WTC11 (cell line): Measurements from ENCODE around the gene HHIPL1. TPM values are rescaled to one million over a fixed set of nuclear protein-coding genes. Genes with fewer than 3 reads are reported as not detected.
A peak's percentile ranks its signal among the peaks of the same experiment; 100 is the strongest.

Source experiments
- ATAC-seq: fragments of 200-7000 bp; cut with Tn5 transposase; 2 replicates; pipeline ENCODE4 v1.10.0; 2021; ENCODE audit warnings: mild to moderate bottlenecking, moderate library complexity
- CTCF ChIA-PET: fragments of 300-600 bp; sonication (Branson Sonifier 250); formaldehyde crosslinking; loops from one replicate; lab custom pipeline; 2021; ENCODE audit warnings: antibody characterized with exemption; lab: Charles Lee
- POLR2A ChIA-PET: fragments of 350-600 bp; sonication (Branson Sonifier 250); formaldehyde crosslinking; loops from one replicate; lab custom pipeline; 2021; ENCODE audit warnings: antibody characterized with exemption; lab: Charles Lee
- DNase-seq: peaks from one replicate; pipeline ENCODE4 v3.0.0; 2021; ENCODE audit warnings: low spot score
- H3K27ac Mint-ChIP-seq: 2 replicates; pipeline ENCODE4 v1.8.0; 2021; ENCODE audit warnings: mixed read lengths
- H3K27me3 Mint-ChIP-seq: 2 replicates; pipeline ENCODE4 v1.8.0; 2021; ENCODE audit warnings: low read depth, mild to moderate bottlenecking, moderate library complexity, mixed read lengths
- H3K36me3 Mint-ChIP-seq: 2 replicates; pipeline ENCODE4 v1.8.0; 2021; ENCODE audit warnings: mixed read lengths
- H3K4me1 Mint-ChIP-seq: 2 replicates; pipeline ENCODE4 v1.8.0; 2022; ENCODE audit warnings: mixed read lengths
- H3K4me3 Mint-ChIP-seq: 2 replicates; pipeline ENCODE4 v1.8.0; 2021; ENCODE audit warnings: mild to moderate bottlenecking, moderate library complexity, mixed read lengths
- H3K9me3 Mint-ChIP-seq: 2 replicates; pipeline ENCODE4 v1.8.0; 2021; ENCODE audit warnings: mixed read lengths
- CREM ChIP-seq: sonication (generic); formaldehyde crosslinking; IDR thresholded peaks from 2 replicates; pipeline ENCODE4 v1.8.1; 2022; ENCODE audit warnings: mild to moderate bottlenecking, missing genetic modification reagents, moderate library complexity
- EMX1 ChIP-seq: fragments of 250-450 bp; sonication (Bioruptor Pico); IDR thresholded peaks from 2 replicates; pipeline ENCODE4 v1.8.0; 2021; ENCODE audit warnings: mild to moderate bottlenecking
- FOXP1 ChIP-seq: sonication (generic); formaldehyde crosslinking; IDR thresholded peaks from 2 replicates; pipeline ENCODE4 v1.8.0; 2022; ENCODE audit warnings: missing genetic modification reagents, mild to moderate bottlenecking, moderate library complexity, borderline replicate concordance
- GRHL2 ChIP-seq: fragments of 250-450 bp; sonication (Bioruptor Pico); IDR thresholded peaks from 2 replicates; pipeline ENCODE4 v1.8.0; 2022; ENCODE audit warnings: mild to moderate bottlenecking, moderate library complexity; ENCODE audit not compliant: insufficient replicate concordance, severe bottlenecking
- MYBL2 ChIP-seq: sonication (generic); formaldehyde crosslinking; IDR thresholded peaks from 2 replicates; pipeline ENCODE4 v1.8.1; 2023; ENCODE audit warnings: mild to moderate bottlenecking, moderate library complexity, missing genetic modification reagents
- NR1H2 ChIP-seq: sonication (generic); formaldehyde crosslinking; IDR thresholded peaks from 2 replicates; pipeline ENCODE4 v1.9.0; 2021; ENCODE audit warnings: mild to moderate bottlenecking, moderate library complexity, missing genetic modification reagents
- NR2C2 ChIP-seq: sonication (generic); formaldehyde crosslinking; IDR thresholded peaks from 2 replicates; pipeline ENCODE4 v1.8.0; 2022; ENCODE audit warnings: mild to moderate bottlenecking, missing genetic modification reagents
- NR3C1 ChIP-seq: sonication (generic); formaldehyde crosslinking; conservative IDR thresholded peaks from 2 replicates; pipeline ENCODE4 v1.8.1; 2023; ENCODE audit warnings: low read depth, mild to moderate bottlenecking, missing genetic modification reagents
- PRRX2 ChIP-seq: fragments of 250-450 bp; sonication (Bioruptor Pico); IDR thresholded peaks from 2 replicates; pipeline ENCODE4 v1.8.0; 2021; ENCODE audit warnings: mild to moderate bottlenecking
- RORB ChIP-seq: fragments of 250-450 bp; sonication (Bioruptor Pico); IDR thresholded peaks from 2 replicates; pipeline ENCODE4 v1.9.0; 2021; ENCODE audit warnings: mild to moderate bottlenecking
- SOX15 ChIP-seq: fragments of 250-450 bp; sonication (Bioruptor Pico); IDR thresholded peaks from 2 replicates; pipeline ENCODE4 v1.9.0; 2021; ENCODE audit warnings: mild to moderate bottlenecking
- SP1 ChIP-seq: sonication (generic); formaldehyde crosslinking; conservative IDR thresholded peaks from 2 replicates; pipeline ENCODE4 v1.8.1; 2022; ENCODE audit warnings: missing genetic modification reagents
- TEAD1 ChIP-seq: sonication (generic); formaldehyde crosslinking; IDR thresholded peaks from 2 replicates; pipeline ENCODE4 v1.8.0; 2022; ENCODE audit warnings: mild to moderate bottlenecking, missing genetic modification reagents
- TP53 ChIP-seq: sonication (generic); formaldehyde crosslinking; IDR thresholded peaks from 2 replicates; pipeline ENCODE4 v1.8.1; 2023; ENCODE audit warnings: mild to moderate bottlenecking, missing genetic modification reagents
- ZNF138 ChIP-seq: sonication (generic); formaldehyde crosslinking; conservative IDR thresholded peaks from 2 replicates; pipeline ENCODE4 v1.8.1; 2022; ENCODE audit warnings: mild to moderate bottlenecking, moderate library complexity, missing genetic modification reagents
- ZNF317 ChIP-seq: sonication (generic); formaldehyde crosslinking; IDR thresholded peaks from 2 replicates; pipeline ENCODE4 v1.8.1; 2023; ENCODE audit warnings: low read depth, mild to moderate bottlenecking, moderate library complexity, missing genetic modification reagents, borderline replicate concordance
- ZNF423 ChIP-seq: fragments of 250-450 bp; sonication (Bioruptor Pico); IDR thresholded peaks from 2 replicates; pipeline ENCODE4 v2.1.2; 2022; ENCODE audit warnings: mild to moderate bottlenecking, moderate library complexity
- ZNF671 ChIP-seq: fragments of 250-450 bp; sonication (Bioruptor Pico); IDR thresholded peaks from 2 replicates; pipeline ENCODE4 v1.8.0; 2021; ENCODE audit warnings: mild to moderate bottlenecking
- total RNA-seq: library from RNA; stranded (reverse); gene quantifications from 3 replicates; pipeline ENCODE4 v1.2.3, GENCODE V29; 2021
- TF ChIP-seq, protein P1 (sequence below): sonication (generic); formaldehyde crosslinking; IDR thresholded peaks from 2 replicates; pipeline ENCODE4 v1.8.0; 2022; ENCODE audit warnings: missing genetic modification reagents
- TF ChIP-seq, protein P2 (sequence below): sonication (generic); formaldehyde crosslinking; IDR thresholded peaks from 2 replicates; pipeline ENCODE4 v1.8.1; 2022; ENCODE audit warnings: mild to moderate bottlenecking, moderate library complexity, missing genetic modification reagents
- TF ChIP-seq, protein P3 (sequence below): sonication (generic); formaldehyde crosslinking; IDR thresholded peaks from 2 replicates; pipeline ENCODE4 v1.8.0; 2023; ENCODE audit warnings: missing genetic modification reagents
- TF ChIP-seq, protein P4 (sequence below): sonication (generic); formaldehyde crosslinking; IDR thresholded peaks from 2 replicates; pipeline ENCODE4 v1.8.1; 2023; ENCODE audit warnings: mild to moderate bottlenecking, moderate library complexity, missing genetic modification reagents

The HHIPL1 gene
- total RNA-seq, 1 experiment from 2014 or later, result 1.5 TPM

DNA sequence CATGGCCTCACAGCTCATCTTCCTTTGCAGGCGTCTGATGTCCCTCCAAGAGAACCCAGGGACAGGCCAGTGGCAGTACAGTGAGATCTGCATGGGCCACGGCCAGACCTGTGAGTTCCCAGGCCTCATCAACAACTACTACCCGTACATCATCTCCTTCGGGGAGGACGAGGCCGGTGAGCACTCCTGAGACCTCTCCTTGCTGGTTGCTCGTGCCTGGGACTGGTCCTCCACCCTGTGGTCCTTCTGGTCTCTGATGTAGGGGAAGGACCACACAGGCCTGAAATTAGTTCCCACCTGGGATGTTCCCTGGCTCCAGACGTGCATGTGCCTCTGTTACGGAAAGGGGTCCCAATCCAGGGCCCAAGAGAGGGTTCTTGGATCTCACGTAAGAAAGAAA, 17.9 kb downstream of the HHIPL1 start:
- ChIA-PET POLR2A (no interaction called here), CTCF (no interaction called here)
- peaks cover 45% of the 10 kb centered on the region for H3K4me1 Mint-ChIP-seq
- no peaks in the 10 kb centered on the region for H3K36me3 Mint-ChIP-seq
- H3K27ac Mint-ChIP-seq, result no peak overlapping the region
- DNase-seq, result no peak
- H3K27me3 Mint-ChIP-seq, result peaks cover 36% of the 10 kb centered on the region
- TF ChIP-seq RORB (CRISPR knock-in tag) (no peak), FOXP1 (CRISPR knock-in tag) (no peak), NR2C2 (CRISPR knock-in tag) (no peak), ZNF317 (CRISPR knock-in tag) (no peak), NR1H2 (CRISPR knock-in tag) (no peak), NR3C1 (CRISPR knock-in tag) (no peak)
- ATAC-seq, result no peak
- no peaks in the 10 kb centered on the region for H3K9me3 Mint-ChIP-seq
- no peak overlapping the region for H3K4me3 Mint-ChIP-seq

DNA sequence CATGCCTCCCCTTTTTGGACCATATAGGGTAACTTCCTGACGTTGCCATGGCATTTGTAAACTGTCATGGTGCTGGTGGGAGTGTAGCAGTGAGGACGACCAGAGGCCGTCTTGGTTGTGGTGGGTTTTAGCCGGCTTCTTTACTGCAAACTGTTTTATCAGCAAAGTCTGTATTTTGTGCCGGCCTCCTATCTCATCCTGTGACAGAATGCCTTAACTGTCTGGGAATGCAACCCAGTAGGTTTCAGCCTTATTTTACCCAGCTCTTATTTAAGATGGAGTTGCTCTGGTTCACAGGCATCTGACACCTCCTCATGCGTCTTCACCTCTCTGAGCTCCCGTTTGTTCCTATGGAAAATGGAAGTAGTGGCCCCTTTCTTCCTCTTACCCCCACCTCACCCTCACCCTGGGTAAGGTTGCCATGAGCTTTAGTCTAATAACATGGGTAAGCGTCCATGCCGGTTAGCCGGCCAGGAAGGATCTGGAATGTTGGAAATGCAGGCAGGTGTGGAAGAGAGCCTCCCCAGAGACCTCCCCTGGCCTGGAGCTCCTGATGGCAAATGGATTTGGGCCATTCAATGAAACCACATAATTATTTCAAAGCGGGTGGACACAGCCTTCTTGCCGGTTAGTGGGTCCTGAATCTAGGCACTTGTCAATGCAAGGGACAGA, 18.6 kb downstream of the HHIPL1 start:
- Mint-ChIP-seq H3K27ac (no peak overlapping the region), H3K4me1 (peaks cover 45% of the 10 kb centered on the region), H3K4me3 (no peak overlapping the region; the same call in 1 of the 2 replicates), H3K27me3 (peaks cover 29% of the 10 kb centered on the region), H3K36me3 (no peaks in the 10 kb centered on the region), H3K9me3 (no peaks in the 10 kb centered on the region)
- POLR2A ChIA-PET, result interaction anchor here (0.5 kb wide), 1 partner anchor 44 kb away, joined by 3 read pairs; no protein-coding TSS in a partner anchor
- DNase-seq (no peak), ATAC-seq (peak; percentile 2)
- TF ChIP-seq, protein P1, sequence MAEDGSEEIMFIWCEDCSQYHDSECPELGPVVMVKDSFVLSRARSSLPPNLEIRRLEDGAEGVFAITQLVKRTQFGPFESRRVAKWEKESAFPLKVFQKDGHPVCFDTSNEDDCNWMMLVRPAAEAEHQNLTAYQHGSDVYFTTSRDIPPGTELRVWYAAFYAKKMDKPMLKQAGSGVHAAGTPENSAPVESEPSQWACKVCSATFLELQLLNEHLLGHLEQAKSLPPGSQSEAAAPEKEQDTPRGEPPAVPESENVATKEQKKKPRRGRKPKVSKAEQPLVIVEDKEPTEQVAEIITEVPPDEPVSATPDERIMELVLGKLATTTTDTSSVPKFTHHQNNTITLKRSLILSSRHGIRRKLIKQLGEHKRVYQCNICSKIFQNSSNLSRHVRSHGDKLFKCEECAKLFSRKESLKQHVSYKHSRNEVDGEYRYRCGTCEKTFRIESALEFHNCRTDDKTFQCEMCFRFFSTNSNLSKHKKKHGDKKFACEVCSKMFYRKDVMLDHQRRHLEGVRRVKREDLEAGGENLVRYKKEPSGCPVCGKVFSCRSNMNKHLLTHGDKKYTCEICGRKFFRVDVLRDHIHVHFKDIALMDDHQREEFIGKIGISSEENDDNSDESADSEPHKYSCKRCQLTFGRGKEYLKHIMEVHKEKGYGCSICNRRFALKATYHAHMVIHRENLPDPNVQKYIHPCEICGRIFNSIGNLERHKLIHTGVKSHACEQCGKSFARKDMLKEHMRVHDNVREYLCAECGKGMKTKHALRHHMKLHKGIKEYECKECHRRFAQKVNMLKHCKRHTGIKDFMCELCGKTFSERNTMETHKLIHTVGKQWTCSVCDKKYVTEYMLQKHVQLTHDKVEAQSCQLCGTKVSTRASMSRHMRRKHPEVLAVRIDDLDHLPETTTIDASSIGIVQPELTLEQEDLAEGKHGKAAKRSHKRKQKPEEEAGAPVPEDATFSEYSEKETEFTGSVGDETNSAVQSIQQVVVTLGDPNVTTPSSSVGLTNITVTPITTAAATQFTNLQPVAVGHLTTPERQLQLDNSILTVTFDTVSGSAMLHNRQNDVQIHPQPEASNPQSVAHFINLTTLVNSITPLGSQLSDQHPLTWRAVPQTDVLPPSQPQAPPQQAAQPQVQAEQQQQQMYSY (CRISPR knock-in tag), result peak; percentile 90
- no peak for TF ChIP-seq CREM (CRISPR knock-in tag)
- no peak for TF ChIP-seq PRRX2
- 0 out of 2 replicates have a peak, but pooled peaks have one; percentile 1 for TF ChIP-seq TEAD1 (CRISPR knock-in tag)
- TF ChIP-seq GRHL2 (CRISPR knock-in tag), result no peak
- TF ChIP-seq NR3C1 (CRISPR knock-in tag), result no peak
- TF ChIP-seq EMX1 (CRISPR knock-in tag), result no peak
- TF ChIP-seq, protein P2, sequence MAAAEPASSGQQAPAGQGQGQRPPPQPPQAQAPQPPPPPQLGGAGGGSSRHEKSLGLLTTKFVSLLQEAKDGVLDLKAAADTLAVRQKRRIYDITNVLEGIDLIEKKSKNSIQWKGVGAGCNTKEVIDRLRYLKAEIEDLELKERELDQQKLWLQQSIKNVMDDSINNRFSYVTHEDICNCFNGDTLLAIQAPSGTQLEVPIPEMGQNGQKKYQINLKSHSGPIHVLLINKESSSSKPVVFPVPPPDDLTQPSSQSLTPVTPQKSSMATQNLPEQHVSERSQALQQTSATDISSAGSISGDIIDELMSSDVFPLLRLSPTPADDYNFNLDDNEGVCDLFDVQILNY (CRISPR knock-in tag), result no peak
- no peak for TF ChIP-seq SOX15 (CRISPR knock-in tag)
- TF ChIP-seq ZNF138, result no peak
- CTCF ChIA-PET, result interaction anchor here (0.9 to 2.3 kb wide), 4 partner anchors 9 to 24 kb away, joined by 3 to 11 read pairs (median 6); partner anchors contain the start of gene CYP46A1

DNA sequence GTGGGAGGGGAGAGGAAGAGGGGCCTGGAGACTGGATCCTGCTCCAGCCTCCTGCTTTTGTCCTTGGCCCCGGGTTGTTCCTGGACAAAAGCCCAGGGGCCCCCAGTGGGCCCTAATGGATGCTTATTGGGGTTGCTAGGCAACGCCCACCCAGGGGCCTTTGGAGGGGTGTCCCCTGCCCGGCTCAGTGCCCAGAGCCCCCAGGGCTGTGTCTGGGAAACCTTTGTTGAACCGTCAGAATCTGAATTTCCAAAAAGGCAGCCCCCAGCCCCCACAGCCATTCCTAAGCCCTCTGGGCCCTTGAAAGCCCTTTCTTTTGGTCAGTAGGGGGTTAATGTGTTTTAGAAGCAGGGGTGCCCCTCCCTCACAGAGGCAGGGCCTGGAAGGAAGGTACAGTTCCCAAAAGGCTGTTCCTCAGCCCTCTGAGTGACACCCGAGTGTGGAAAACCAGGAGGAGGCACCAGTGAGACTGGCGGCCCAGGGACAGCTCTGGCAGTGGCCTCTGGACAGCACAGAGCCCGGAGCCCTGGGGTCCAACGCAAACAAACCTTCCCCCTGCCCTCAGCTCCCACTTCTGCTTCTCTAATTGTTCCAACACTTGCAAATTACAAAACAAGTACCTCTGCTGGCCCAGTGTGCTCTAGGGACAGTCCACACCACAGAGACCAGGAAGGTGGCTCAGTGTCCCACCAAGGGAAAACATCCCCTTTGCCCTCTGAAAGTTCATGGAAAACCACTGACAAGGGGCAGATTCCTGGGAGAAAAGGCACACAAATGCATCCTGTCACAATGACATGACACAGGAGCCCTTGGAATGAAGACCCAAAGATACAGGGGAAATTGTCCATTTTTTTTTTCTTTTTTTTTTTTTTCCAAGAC, 19.4 kb downstream of the HHIPL1 start:
- CTCF ChIA-PET, result interaction anchor here (0.6 to 2.3 kb wide), 8 partner anchors 9 to 127 kb away, joined by 3 to 11 read pairs (median 3); partner anchors contain the start of gene CYP46A1
- Mint-ChIP-seq H3K36me3 (no peaks in the 10 kb centered on the region), H3K4me1 (peaks cover 45% of the 10 kb centered on the region), H3K9me3 (no peaks in the 10 kb centered on the region), H3K27ac (peak overlapping the region; percentile 26)
- DNase-seq, result peak; percentile 70
- TF ChIP-seq EMX1 (CRISPR knock-in tag), result no peak
- 0 out of 2 replicates have a peak, but pooled peaks have one; percentile 32 for TF ChIP-seq SP1
- TF ChIP-seq, protein P3, sequence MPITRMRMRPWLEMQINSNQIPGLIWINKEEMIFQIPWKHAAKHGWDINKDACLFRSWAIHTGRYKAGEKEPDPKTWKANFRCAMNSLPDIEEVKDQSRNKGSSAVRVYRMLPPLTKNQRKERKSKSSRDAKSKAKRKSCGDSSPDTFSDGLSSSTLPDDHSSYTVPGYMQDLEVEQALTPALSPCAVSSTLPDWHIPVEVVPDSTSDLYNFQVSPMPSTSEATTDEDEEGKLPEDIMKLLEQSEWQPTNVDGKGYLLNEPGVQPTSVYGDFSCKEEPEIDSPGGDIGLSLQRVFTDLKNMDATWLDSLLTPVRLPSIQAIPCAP, result no peak
- peak; percentile 49; the same call in 1 of the 2 replicates for TF ChIP-seq CREM (CRISPR knock-in tag)
- no peak for TF ChIP-seq PRRX2
- peak; percentile 60 for TF ChIP-seq ZNF423 (CRISPR knock-in tag)
- TF ChIP-seq TP53 (CRISPR knock-in tag), result no peak
- no peak for TF ChIP-seq ZNF671 (CRISPR knock-in tag)
- TF ChIP-seq MYBL2 (CRISPR knock-in tag), result no peak
- TF ChIP-seq, protein P4, sequence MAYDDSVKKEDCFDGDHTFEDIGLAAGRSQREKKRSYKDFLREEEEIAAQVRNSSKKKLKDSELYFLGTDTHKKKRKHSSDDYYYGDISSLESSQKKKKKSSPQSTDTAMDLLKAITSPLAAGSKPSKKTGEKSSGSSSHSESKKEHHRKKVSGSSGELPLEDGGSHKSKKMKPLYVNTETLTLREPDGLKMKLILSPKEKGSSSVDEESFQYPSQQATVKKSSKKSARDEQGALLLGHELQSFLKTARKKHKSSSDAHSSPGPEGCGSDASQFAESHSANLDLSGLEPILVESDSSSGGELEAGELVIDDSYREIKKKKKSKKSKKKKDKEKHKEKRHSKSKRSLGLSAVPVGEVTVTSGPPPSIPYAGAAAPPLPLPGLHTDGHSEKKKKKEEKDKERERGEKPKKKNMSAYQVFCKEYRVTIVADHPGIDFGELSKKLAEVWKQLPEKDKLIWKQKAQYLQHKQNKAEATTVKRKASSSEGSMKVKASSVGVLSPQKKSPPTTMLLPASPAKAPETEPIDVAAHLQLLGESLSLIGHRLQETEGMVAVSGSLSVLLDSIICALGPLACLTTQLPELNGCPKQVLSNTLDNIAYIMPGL (CRISPR knock-in tag), result 0 out of 2 replicates have a peak, but pooled peaks have one; percentile 23
- TF ChIP-seq, all 79 proteins: peak for 4
- Mint-ChIP-seq H3K27me3 (peaks cover 23% of the 10 kb centered on the region), H3K4me3 (no peak overlapping the region; the same call in 1 of the 2 replicates)
- ATAC-seq, result peak; percentile 70
- POLR2A ChIA-PET, result no interaction called here
